GM18858 (cell line): Measurements from ENCODE around the gene WIPF3.

ENCODE experiments used
- ATAC-seq: cut with Tn5 transposase; IDR thresholded peaks from one replicate; pipeline ENCODE4 v1.9.1; 2021; ENCODE audit not compliant: unreplicated experiment

WIPF3 gene

GRCh38 chr7:29806208-29806994, at the start of gene WIPF3:
WIPF3 (plus strand) TSS chr7:29806508; CDS start chr7:29834725, 28,217 bp downstream.
- no peak for ATAC-seq

- no peak for ATAC-seq
Observed at GRCh38 chr7:29763266-29763665, 43.0 kb upstream of the WIPF3 start.

GRCh38 chr7:29764227-29764626, 42.1 kb upstream of the WIPF3 start:
- no peak for ATAC-seq

- no peak for ATAC-seq
Observed at GRCh38 chr7:29765490-29765889, 40.8 kb upstream of the WIPF3 start.

- ATAC-seq = no peak
Observed at GRCh38 chr7:29770371-29770770, 35.9 kb upstream of the WIPF3 start.

- no peak for ATAC-seq
Observed at GRCh38 chr7:29771081-29771816, 35.1 kb upstream of the WIPF3 start.

GRCh38 chr7:29779017-29779416, 27.3 kb upstream of the WIPF3 start:
- no peak for ATAC-seq

- ATAC-seq = no peak
Observed at GRCh38 chr7:29780346-29780745, 26.0 kb upstream of the WIPF3 start.

GRCh38 chr7:29783671-29784070, 22.6 kb upstream of the WIPF3 start:
- no peak for ATAC-seq

GRCh38 chr7:29793507-29793906, 12.8 kb upstream of the WIPF3 start:
- ATAC-seq = no peak

- no peak for ATAC-seq
Observed at GRCh38 chr7:29794959-29795629, 11.2 kb upstream of the WIPF3 start.

GRCh38 chr7:29795696-29796580, 10.4 kb upstream of the WIPF3 start:
- no peak for ATAC-seq

GRCh38 chr7:29797112-29797944, 9.0 kb upstream of the WIPF3 start:
- no peak for ATAC-seq

- ATAC-seq = no peak
Observed at GRCh38 chr7:29798422-29798821, 7.9 kb upstream of the WIPF3 start.

GRCh38 chr7:29801929-29802328, 4.4 kb upstream of the WIPF3 start:
- no peak for ATAC-seq

- ATAC-seq = no peak
Observed at GRCh38 chr7:29805031-29805430, 1.3 kb upstream of the WIPF3 start.

- no peak for ATAC-seq
Observed at GRCh38 chr7:29805886-29806207, 461 bp upstream of the WIPF3 start.

GRCh38 chr7:29806995-29807841, 910 bp downstream of the WIPF3 start:
- ATAC-seq = no peak
